NCI-H446 (cell line): ENCODE data around the gene HP1BP3.
"Not testable (repeated sequence)": the region's sequence is repeated elsewhere in the genome, so short reads cannot be mapped to it uniquely, and the experiment has no call there.

Experiments used
- DNase-seq, 2 experiments: peaks; one replicate each; lab custom pipeline; 2025; lab: John Stamatoyannopoulos, UW

The HP1BP3 gene

DNA sequence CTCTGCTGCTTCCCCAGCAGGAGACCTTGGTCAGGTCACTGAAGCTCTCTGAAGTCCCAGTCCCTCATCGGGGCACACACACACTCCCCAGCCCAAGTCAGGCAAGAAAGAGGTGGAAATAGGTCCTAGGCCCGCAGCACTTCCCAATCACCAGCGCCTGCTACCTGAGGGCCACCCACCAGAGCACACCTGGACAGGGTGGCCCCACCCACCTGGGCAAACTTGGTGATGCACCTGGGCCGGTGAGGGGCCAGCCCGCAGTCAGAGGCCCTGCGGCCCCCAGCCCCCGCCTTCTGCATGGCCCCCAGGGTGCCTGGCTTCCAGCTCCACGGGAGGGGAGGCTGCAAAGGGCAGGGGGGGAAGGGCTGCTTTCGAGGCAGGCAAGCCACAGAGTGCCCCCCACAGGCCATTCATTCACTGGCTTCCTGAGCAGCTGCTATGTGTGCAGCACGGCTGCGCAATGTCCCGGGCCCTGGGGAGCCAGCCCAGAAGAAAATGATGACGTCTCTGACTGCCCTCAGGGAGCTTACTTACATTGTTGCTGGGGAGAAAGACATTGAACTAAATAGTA lies 59.3 kb downstream of the HP1BP3 start:
- DNase-seq = no peak

DNA sequence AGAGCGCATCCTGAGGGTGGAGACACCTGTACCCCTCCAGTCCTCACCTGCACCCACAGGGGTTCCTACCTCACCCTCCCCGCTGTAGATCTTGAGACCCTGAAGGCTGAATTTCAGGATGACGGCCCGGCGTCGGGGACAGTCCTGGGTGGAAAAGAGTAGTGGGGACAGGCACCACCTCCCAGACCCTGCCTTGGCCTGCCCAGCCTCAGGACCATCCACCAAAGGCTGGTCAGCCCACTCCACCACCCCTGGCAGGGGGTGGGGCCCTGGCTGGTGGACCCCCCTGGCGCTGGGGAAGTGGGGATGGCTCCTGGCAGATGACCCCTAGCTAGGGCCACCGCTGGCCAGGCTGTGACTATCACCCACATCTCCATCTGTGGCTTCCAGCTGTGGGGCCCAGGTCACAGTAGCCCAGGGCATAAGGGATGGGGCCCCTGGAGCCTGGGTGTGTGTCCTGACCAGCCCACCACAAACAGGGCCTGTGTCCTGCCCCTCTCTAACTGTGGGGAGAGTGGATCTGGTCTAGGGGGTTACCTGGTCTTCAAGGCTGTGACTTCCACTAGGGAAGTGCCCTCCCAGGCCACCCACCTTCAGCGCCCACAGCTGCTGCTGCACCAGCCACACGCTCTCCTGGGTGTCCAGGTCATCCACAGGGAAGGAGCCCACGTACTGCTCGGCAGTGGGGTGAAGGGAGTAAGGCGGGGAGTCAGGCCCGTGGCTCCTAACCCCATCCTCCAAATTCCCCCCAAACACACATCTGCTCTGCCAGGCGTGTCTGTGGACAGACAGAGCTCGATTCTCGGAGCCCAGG lies 60.0 kb downstream of the HP1BP3 start:
- no peak for DNase-seq

DNA sequence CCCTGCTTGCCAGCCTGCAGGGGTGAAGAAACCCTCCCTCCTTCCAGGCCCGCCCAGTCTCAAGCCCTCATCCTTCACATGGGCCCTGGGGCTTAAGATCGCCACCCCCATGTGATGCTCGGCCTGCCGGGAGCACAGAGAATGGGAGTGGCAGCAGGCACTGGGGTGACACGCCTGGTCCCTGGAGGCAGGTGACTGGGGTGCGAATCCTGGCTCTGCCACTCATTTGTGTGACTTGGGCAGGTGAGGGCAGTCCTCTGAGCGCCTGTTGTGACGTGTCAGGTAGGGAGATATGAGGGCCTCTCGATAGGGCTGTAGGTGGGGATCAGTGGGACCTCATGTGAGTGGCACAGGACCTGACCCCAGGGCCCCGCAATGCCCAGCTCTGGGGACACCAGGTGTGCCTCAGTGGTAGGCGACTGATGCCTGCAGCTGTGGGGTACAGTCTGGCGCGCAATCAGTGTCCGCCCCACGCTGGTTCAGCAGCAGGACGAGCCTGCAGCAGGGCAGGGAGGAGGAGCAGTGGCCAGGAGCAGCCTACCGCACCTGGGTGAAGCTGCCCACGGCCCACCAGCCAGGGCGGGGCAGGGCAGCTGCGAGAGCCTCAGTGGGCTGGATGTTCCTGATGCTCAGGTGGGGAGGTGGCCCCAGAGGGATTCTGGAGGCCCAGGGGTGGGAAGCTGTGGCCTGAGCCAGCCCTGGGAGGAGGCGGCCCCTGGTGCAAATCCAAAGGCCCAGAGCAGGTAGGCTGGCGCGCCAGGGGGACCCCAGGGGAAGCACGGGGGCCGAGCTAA lies 60.8 kb downstream of the HP1BP3 start:
- no peak for DNase-seq

DNA sequence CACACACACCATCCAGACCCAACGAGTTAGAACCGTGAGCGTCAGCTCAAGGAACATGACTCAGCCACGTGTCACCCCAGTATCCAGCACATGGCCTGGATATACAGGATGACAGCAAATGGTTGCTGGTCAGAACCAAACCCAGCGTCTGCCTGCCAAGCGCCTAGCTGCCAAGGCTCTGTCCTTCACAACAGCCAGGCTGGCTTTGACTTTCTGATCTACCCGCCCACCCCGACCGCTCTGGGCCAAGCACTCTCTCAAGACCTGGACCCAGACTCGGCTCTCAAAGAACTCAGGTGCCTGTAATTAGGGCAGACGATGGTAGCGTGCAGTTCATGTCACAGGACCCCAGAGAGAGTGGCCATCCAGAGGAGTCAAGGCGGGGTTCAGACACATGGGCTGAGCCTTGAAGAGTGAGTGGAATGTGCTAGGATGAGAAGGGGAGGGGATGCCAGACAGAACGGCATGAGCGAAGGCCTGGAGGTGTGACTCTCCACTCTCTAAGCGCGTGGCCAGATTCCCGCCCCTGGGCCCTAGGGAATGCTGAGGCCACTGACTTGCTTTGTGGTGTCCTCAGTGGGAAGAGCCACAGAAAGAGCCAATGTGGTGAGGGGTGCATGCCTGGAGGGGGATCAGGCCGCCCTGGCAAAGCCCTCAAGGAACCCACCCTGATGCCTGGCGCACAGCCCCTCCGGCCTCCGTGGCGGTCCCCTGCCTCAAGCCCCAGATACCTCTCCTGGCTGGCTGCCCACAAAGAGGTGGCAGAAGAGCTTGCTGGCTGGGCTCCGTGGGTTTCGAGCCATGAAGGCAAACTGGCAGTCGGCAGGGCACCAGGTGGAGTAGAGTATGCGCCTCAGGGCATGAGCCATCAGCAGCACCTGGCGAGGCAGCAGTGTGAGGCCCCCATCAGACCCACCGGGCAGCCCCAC lies 61.7 kb downstream of the HP1BP3 start:
- no peak for DNase-seq

DNA sequence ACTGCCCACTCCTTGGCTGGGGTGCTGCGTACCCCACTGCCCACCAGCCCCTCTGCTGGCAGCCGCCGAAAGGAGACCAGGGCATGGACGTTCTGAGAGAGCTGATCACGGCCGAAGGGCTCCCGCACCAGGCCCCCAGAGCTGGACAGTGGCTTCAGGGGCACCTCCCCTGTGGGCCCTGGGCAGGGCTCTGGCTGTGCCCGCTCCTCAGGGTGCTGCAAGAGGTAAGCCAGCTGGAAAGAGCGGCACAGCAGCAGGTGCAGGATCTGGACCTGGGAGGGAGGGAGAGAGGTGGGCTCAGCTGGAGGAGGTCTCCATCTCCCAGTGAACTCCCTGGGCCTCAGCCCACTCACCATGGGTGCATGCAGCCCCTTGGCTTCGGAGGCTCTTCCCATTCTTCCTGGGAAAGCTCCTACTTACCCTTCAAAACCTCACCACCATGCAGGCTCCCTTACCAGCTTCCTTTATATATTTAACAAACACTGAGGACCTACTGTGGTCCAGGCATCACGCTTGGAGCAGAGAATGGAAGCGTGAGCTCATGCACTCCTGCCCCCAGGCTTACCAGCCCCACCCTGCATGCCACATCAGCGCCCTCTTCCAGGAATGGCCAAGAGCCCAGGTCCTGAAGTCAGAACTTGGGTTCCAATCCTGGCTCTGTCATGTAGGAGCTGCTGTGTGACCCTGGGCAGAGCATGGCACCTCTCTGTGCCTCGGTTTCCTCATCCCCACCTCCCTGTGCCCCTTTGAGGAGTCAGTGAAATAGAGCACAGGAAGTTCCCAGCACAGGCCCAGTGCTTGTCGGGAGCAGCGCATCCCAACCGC lies 62.5 kb downstream of the HP1BP3 start:
- DNase-seq = no peak

DNA sequence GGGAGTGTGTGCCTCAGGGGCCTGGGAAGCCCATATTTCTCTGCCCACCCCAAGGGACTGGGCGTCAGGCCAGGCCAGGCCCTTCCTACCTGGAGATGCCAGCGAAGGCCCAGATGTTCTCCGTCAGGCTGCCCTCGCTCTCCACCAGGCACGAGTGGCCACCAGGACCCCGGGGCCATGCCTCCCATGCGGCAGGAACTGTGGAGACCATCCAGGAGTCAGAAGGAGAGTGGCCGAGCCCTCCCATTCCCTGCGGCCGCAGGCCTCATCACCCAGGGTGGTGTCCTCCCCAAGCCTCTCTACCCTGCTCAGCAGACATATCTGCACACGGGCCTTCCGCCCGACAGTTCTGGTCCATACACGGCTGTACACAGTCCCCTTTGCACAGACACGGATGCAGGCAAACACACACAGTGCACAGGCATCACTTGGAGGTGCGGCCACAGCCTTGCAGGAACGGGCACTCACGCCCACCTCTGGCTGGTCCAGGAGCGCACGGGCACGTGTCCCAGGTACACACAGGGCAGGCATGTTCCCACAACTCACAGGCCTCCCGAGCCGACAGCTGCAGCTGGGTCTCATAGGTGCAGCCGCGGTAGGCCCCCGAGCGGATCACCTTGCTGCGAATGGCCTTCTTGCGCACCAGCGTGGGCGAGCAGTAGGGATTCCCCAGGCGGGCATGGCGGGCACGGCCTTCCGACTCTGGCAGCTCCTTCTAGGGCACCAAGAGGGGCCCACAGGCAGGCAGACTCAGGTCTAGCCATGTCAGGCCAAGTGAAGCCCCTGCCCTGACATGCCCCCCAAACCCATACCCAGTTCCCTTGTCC lies 63.4 kb downstream of the HP1BP3 start:
- no peak for DNase-seq

DNA sequence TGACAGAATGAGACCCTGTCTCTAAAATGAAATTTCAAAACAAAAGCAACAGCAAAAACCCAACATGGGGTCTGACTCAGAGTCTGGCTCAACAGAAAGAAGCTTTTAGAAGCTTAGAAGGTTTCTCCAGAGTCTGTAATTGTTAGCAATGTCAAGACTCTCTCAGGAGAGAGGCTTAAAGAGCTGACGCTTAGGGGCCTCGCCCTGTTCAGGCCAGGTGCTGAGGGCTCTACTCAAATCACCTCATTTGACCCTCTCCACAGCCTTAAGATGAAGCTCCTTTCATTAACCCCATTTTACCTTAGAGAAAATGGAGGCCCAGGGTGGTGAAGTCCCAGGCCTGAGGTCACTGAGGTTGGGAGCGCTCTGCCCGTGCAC lies 64.0 kb downstream of the HP1BP3 start:
- no peak for DNase-seq

DNA sequence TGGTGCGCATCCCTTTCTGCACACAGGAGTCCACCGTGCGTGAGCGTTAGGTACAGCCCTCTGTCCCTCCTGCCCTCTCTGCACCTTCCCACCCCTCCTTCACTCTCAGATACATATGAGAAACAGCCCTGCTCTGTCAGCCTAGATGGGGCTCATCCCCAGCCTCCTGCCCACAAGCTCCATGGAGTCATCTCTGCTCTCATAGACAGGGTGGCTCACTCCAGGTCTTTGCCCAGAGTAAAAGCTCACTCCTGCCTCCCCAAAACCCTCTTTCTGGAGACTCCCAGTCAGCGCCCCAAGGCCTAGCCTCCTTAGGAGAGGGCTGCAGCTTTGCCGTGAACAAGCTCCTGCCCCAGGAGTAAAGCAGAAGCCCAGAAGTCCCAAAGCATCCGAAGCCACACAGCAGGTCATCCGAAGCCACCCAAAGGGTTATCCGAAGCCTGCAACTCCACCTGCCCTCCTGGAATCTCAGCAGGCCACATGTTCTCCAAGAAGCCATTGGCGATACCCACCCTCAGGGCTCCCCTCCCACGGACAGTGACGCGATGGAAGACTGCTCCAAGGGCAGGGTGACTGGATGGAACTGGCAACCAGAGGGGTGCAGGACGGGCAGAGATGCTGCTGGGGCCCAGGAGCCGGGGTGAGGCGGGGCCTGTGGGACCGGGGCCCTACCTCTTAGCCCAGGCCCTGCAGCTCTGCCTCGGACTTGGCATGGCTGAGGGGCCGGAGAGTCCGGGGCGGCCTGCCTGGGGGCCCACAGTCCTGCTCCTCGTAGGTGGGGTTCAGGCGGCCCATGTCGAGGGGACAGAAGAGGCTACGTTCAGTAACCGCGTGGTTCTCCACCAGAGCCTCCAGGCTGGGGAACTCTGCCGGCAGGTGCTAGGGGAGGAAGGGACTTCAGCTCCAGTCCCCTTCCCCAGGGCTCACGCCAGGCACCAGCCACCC lies 65.7 kb downstream of the HP1BP3 start:
- no peak for DNase-seq

DNA sequence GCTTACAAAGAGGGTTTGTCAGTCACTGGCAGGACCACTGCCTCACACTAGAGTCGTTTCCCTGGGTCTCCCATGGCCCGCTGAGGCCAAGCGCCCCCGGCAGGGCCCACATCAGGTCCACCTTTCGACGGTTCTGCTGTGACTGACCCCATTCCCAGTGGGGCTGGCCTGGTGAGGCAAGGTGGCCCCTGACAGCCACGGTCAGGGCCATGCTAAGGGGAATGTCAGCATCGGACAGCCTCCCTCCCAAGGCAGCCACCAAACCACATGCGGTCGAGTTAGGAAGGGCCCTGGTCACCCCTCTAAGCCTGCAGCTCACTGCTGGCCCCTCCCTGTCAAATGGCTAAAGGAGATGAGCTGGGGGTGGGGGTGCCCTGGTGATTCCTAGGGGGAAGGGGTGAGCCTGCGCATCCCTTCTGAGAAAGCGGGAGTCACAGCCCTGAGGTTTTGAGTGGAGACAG lies 66.4 kb downstream of the HP1BP3 start:
- DNase-seq = no peak

DNA sequence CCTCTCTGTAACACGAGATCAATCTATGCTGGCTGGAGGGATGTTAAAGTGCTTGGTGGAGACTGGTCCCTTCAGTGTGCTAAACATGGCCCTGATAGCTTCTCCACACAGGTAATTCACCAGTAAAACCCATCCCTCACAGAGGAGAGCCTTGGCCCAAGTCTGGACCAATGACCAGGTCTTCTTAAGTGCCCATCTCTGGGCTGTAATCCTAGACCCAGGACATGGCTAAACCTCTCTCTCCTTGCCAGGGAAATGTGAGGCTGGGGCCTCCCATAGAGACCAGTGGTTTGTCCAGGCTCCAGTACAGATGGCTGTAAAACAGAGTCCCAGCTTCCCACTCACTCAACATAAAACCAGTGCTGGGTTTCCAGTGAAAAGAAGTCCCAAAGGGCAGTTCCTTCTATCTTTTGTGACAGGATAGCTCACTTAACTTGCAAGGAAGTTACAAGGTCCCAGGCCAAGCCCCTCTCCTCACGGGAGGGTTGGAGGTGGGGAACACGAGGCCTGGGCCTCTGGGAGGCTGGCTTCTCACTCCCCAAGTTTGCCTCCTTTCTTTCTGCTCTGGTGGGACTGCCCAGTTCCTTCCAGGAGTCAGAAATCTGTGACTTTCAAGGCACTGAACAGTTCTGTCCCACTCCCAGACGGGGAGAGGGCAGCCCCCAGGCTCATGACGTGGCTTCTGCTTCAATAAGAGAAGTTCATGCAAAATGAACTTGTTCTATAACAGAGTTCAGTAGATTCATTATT lies 67.1 kb downstream of the HP1BP3 start:
- DNase-seq = no peak

DNA sequence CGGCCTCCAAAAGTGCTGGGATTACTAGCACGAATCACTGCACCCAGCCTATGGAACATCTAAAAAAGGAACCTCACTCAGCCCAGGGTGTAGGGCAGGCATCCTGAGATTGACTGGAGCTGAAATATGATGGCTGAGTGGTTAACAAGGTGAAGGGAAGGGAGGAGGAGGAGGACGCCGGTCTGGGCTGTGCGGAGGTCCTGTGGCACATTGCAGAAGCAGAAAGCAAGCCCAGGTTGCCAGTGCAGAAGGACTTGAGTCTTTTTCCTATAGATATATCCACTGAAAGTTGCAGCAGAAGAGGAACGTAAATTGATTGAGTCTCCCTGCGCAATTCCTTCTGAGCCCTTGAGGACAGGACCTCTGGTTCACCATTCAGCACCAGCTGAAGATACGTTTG lies 67.8 kb downstream of the HP1BP3 start:
- no peak for DNase-seq

DNA sequence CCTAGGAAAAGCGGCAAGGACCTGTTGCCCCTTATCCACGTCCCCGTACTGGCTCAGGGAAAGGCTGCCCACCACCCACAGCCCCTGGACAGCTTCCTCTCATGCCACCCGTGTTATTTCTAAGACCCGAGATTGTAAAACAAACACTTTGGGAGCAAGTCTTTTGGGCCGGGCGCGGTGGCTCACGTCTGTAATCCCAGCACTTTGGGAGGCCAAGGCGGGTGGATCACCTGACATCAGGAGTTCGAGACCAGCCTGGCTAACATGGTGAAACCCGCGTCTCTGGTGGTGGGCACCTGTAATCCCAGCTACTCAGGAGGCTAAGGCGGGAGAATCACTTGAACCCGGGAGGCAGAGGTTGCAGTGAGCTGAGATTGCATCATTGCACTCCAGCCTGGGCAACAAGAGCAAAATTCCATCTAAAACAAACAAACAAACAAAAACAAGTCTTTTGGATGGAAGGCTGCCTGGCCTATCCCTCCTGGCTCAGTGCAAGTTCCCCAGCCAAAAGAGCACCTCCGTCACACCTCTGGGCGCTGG lies 68.7 kb downstream of the HP1BP3 start:
- not testable (repeated sequence) for DNase-seq

DNA sequence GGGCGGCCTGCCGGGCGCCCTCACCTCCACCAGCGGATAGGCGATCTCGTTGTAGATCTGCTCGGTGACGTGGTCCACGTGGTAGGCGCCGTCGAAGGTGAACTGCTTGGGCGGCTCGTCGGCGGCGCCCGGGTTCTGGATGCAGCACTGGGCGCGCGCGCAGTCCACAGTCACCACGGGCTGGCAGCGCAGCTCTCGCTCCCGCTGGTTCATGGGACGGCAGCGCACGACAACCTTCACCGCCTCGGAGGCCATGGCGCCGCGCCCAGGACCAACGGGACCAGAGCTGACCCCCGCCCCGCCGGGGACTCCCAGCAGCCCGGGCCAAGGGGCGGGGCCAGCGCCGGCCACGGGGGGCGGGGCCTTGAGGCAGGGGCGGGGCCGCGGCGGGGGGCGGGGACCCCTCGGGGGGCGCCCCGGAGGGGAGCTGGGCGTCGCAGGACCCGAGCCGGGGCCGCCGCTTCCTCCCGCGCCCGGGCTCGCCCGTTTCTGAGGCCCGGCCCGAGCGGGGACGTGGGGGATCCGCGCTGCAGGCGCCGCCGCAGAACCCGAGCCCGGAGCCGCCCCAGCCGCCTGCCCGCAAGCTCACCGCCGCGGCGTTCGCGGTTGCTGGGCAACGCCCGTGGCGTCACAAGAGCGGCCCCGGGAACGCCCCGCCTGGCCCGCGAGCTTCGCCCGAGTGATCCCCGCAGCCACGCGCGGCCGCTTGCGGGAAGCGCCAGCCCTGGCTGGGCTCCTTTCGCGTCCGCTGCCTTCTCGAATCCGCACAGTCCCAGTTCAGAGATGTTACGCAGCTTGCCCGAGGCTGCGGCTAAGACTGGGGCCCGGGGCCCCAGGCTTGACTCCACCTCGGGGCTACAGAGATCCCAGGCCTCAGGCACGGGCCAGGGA lies 69.4 kb downstream of the HP1BP3 start, which contains the start of gene KIF17:
Gene KIF17, minus strand, starts transcription at position 556 of the 891 bp plus-strand sequence. Its CDS starts 301 bp downstream, at position 255.
- no peak for DNase-seq

DNA sequence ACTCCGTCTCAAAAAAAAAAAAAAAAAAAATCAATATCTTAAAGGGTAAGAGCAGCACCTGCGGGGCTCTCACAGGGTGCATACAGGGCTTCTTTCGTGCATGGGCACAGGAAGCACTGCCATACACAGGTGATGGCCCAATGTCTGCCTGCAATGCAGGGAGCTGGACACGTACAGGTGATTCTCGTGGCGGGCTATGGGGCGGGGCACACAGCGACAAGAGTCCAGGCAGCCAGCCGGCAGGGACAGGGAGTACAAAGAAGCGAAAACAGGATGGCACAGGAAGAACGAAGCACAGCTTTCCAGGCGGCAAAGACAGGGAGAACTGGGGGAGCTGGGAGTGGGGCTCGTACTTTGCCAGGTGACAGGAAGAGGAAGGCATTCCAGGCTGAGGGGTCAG lies 70.9 kb downstream of the HP1BP3 start:
- no peak for DNase-seq

DNA sequence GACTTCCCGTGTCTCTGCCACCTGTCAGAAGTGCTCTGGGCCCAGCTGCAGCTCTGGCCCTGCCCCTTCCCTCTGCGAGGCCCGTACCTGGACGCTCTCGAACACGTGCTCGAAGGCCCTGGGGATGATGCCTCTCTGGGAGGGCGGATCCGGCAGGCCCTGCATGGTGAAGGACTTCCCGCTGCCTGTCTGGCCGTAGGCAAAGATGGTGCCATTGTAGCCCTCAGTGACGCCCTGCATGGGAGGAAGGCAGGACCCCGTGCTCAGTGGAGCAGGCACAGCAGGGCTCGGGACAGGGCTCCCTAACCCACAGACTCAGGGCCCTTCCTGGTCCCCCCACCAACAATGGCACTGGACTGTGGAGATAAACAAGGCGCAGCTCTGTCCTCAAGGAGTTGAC lies 71.7 kb downstream of the HP1BP3 start:
- no peak for DNase-seq

DNA sequence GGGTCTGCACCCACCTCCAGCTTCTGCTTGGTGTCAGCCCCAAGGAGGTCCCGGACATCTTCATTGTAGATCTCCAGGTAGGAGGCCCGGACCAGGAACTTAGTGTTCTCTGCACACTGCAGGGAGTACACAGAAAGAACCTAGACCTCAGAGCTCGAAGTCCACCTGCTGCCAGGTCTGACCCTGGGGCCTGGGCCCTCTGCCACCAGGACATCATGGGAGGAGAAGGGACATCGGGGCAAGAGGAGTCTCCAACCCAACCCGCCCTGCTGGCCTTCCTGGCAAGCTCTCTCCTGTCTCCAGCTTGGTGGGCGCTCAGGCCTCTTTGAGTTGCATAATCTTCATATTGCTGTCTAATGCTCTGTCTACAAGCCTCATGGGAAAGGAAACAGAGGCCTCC lies 73.7 kb downstream of the HP1BP3 start:
- DNase-seq = no peak

DNA sequence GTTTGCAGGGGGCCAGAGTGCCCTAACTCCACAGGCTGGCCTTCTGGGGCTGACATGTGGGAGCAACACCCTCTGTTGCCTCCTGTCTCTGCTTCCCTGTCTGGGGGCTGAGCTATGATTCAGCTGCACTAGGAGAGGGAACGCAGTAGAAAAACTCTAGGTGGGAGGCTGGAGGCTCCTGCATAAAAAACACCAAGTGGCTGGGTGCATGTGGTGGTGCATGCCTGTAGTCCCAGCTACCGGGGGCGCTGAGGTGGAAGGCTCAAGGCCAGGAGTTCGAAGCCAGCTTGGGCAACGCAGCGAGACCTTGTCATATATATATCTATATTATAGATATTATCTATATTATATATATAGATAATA lies 74.9 kb downstream of the HP1BP3 start:
- DNase-seq = no peak
